ENCODE measurements around the gene PALM3. TPM values are rescaled to one million over a fixed set of nuclear protein-coding genes. Genes with fewer than 3 reads are reported as not detected.

The PALM3 gene
- total and polyA plus RNA-seq, 10 of the 15 experiments (the other 5 are each of a cell fraction or from before 2014, with no cell fraction given): 0.07 TPM; not detected in 9

DNA sequence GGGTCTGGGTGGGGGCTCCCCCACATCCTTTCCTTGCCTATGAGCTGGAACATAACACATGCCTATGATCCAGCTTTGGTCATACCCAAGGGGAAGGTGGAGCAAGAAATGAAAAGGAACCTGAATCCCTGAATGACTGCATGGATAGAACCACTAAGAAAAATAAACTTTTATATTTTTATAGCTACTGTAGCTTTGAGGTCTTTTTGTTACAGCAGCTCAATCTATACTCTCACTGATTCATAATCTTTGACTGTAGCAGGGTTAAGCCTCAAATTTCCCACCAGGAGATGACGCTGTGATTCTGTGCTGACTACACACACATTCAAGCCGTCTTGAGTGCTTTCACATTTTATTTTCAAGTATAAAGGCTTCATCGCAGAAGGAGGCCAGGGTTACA, 8.8 kb downstream of the PALM3 start (continued):
- TF ChIP-seq, protein P1, sequence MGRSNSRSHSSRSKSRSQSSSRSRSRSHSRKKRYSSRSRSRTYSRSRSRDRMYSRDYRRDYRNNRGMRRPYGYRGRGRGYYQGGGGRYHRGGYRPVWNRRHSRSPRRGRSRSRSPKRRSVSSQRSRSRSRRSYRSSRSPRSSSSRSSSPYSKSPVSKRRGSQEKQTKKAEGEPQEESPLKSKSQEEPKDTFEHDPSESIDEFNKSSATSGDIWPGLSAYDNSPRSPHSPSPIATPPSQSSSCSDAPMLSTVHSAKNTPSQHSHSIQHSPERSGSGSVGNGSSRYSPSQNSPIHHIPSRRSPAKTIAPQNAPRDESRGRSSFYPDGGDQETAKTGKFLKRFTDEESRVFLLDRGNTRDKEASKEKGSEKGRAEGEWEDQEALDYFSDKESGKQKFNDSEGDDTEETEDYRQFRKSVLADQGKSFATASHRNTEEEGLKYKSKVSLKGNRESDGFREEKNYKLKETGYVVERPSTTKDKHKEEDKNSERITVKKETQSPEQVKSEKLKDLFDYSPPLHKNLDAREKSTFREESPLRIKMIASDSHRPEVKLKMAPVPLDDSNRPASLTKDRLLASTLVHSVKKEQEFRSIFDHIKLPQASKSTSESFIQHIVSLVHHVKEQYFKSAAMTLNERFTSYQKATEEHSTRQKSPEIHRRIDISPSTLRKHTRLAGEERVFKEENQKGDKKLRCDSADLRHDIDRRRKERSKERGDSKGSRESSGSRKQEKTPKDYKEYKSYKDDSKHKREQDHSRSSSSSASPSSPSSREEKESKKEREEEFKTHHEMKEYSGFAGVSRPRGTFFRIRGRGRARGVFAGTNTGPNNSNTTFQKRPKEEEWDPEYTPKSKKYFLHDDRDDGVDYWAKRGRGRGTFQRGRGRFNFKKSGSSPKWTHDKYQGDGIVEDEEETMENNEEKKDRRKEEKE (IDR thresholded peaks at IDR 0.05): no peak

DNA sequence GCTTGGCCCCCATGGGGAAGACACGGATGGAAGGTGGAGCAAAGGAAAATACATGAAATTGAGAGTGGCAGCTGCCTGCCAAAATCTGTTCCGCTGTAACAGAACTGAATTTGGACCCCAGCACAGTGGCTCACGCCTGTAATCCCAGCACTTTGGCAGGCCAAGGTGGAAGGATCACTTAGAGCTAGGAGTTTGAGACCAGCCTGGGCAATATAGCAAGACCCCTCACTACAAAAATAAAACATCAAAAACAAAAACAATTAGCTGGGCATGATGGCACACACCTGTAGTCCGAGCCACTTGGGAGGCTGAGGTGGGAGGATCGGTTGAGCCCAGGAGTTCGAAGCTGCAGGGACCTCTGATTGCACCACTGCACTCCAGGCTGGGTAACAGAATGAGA, 9.4 kb downstream of the PALM3 start:
- peaks cover 8 to 12% of the 10 kb centered on the region in 2 experiments; a peak in 3 of 4 replicates for H3K36me3 ChIP-seq (ENCODE audit: control insufficient read depth in 2 of 2, insufficient read depth in 2 of 2, low read length in 1 of 2)
- H3K9ac ChIP-seq (ENCODE audit: control insufficient read depth, insufficient read depth, low read length): no peak overlapping the region
- H3K4me1 ChIP-seq (ENCODE audit: control insufficient read depth, insufficient read depth, low read length): no peaks in the 10 kb centered on the region
- SMC1A ChIA-PET (ENCODE audit: uncharacterized antibody, unreplicated experiment): interaction anchor here (0.5 to 1.2 kb wide), 4 partner anchors 10 to 54 kb away, joined by 3 to 6 read pairs (median 3); partner anchors contain the start of genes MISP3 and RFX1
- H4K20me1 ChIP-seq (ENCODE audit: control insufficient read depth, insufficient read depth): no peaks in the 10 kb centered on the region
- no peak overlapping the region for H3K4me3 ChIP-seq
- DNase-seq (ENCODE audit: low read depth, low spot score) (no peak), FAIRE-seq (no peak), ATAC-seq (no peak)
- intact Hi-C loops (cut with micrococcal nuclease; ENCODE audit: unreplicated experiment) (no loop called here), in situ Hi-C loops (cut with MboI) (loop anchor here (25.0 kb wide), 1 partner anchor 765 kb away; no protein-coding TSS in a partner anchor)
- peaks cover 2% of the 10 kb centered on the region; the same call in 1 of the 3 replicates for H3K9me3 ChIP-seq (replicated peaks; ENCODE audit: control insufficient read depth, insufficient read depth, low read length)
- WGBS (ENCODE audit: insufficient coverage, insufficient replicate concordance, low lambda C conversion rate, missing lambda C conversion rate): 84% methylated on average over 6 of the region's 6 CpGs
- CTCF ChIA-PET: interaction anchor here (0.5 to 2.4 kb wide), 5 partner anchors 9 to 173 kb away, joined by 3 to 14 read pairs (median 4); no protein-coding TSS in a partner anchor
- RAD21 ChIA-PET (ENCODE audit: unreplicated experiment): interaction anchor here (0.7 to 1.0 kb wide), 2 partner anchors 69 to 91 kb away, joined by 3 read pairs; no protein-coding TSS in a partner anchor
- no peaks in the 10 kb centered on the region; a peak in 1 of 4 replicates for H3K27me3 ChIP-seq (replicated peaks in 1 of 2; ENCODE audit: control insufficient read depth in 2 of 2, insufficient read depth in 2 of 2, low read length in 1 of 2)
- H3K27ac ChIP-seq (ENCODE audit: control insufficient read depth, insufficient read depth): no peak overlapping the region
- BruUV-seq (replicated peaks): TSS peak; percentile 95
- no peak overlapping the region for H3K4me2 ChIP-seq (ENCODE audit: control insufficient read depth, insufficient read depth)
- POLR2A ChIA-PET: interaction anchor here (0.6 to 1.5 kb wide), 3 partner anchors 21 to 217 kb away, joined by 3 to 5 read pairs (median 3); partner anchors contain the start of genes IL27RA and RFX1
- H2AFZ ChIP-seq (ENCODE audit: control insufficient read depth, low read depth, low read length): no peak overlapping the region
- H3K79me2 ChIP-seq (ENCODE audit: control insufficient read depth, insufficient read depth, low read length): no peaks in the 10 kb centered on the region
- TF ChIP-seq ZNF274 (IDR thresholded peaks at IDR 0.05; ENCODE audit: insufficient read depth, insufficient read length): no peak
- TF ChIP-seq IRF4 (IDR thresholded peaks at IDR 0.05; ENCODE audit: low read depth, low read length): no peak
- TF ChIP-seq EGR1 (IDR thresholded peaks at IDR 0.05; ENCODE audit: borderline replicate concordance in 1 of 2, low read depth in 2 of 2, low read length in 2 of 2): no peak
- no peak for TF ChIP-seq FOS (IDR thresholded peaks at IDR 0.05; ENCODE audit: borderline replicate concordance, extremely low read depth, insufficient read length)
- TF ChIP-seq, protein P2, sequence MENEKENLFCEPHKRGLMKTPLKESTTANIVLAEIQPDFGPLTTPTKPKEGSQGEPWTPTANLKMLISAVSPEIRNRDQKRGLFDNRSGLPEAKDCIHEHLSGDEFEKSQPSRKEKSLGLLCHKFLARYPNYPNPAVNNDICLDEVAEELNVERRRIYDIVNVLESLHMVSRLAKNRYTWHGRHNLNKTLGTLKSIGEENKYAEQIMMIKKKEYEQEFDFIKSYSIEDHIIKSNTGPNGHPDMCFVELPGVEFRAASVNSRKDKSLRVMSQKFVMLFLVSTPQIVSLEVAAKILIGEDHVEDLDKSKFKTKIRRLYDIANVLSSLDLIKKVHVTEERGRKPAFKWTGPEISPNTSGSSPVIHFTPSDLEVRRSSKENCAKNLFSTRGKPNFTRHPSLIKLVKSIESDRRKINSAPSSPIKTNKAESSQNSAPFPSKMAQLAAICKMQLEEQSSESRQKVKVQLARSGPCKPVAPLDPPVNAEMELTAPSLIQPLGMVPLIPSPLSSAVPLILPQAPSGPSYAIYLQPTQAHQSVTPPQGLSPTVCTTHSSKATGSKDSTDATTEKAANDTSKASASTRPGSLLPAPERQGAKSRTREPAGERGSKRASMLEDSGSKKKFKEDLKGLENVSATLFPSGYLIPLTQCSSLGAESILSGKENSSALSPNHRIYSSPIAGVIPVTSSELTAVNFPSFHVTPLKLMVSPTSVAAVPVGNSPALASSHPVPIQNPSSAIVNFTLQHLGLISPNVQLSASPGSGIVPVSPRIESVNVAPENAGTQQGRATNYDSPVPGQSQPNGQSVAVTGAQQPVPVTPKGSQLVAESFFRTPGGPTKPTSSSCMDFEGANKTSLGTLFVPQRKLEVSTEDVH (IDR thresholded peaks at IDR 0.05; ENCODE audit: low read depth, partially characterized antibody): no peak
- TF ChIP-seq, protein P3, sequence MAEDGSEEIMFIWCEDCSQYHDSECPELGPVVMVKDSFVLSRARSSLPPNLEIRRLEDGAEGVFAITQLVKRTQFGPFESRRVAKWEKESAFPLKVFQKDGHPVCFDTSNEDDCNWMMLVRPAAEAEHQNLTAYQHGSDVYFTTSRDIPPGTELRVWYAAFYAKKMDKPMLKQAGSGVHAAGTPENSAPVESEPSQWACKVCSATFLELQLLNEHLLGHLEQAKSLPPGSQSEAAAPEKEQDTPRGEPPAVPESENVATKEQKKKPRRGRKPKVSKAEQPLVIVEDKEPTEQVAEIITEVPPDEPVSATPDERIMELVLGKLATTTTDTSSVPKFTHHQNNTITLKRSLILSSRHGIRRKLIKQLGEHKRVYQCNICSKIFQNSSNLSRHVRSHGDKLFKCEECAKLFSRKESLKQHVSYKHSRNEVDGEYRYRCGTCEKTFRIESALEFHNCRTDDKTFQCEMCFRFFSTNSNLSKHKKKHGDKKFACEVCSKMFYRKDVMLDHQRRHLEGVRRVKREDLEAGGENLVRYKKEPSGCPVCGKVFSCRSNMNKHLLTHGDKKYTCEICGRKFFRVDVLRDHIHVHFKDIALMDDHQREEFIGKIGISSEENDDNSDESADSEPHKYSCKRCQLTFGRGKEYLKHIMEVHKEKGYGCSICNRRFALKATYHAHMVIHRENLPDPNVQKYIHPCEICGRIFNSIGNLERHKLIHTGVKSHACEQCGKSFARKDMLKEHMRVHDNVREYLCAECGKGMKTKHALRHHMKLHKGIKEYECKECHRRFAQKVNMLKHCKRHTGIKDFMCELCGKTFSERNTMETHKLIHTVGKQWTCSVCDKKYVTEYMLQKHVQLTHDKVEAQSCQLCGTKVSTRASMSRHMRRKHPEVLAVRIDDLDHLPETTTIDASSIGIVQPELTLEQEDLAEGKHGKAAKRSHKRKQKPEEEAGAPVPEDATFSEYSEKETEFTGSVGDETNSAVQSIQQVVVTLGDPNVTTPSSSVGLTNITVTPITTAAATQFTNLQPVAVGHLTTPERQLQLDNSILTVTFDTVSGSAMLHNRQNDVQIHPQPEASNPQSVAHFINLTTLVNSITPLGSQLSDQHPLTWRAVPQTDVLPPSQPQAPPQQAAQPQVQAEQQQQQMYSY (CRISPR knock-in tag; IDR thresholded peaks at IDR 0.05): no peak
- TF ChIP-seq, protein P4, sequence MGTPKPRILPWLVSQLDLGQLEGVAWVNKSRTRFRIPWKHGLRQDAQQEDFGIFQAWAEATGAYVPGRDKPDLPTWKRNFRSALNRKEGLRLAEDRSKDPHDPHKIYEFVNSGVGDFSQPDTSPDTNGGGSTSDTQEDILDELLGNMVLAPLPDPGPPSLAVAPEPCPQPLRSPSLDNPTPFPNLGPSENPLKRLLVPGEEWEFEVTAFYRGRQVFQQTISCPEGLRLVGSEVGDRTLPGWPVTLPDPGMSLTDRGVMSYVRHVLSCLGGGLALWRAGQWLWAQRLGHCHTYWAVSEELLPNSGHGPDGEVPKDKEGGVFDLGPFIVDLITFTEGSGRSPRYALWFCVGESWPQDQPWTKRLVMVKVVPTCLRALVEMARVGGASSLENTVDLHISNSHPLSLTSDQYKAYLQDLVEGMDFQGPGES (IDR thresholded peaks at IDR 0.05): no peak
- TF ChIP-seq HDAC6 (IDR thresholded peaks at IDR 0.05; ENCODE audit: unreplicated experiment): no peak
- no peak for TF ChIP-seq RELA (IDR thresholded peaks at IDR 0.05; ENCODE audit: borderline replicate concordance, partially characterized antibody)
- no peak for TF ChIP-seq DPF2 (IDR thresholded peaks at IDR 0.05)

Data from GM12878 (cell line).